NCI-H460 (cell line): Measurements from ENCODE around the gene CEBPG. TPM values are rescaled to one million over a fixed set of nuclear protein-coding genes. Genes with fewer than 3 reads are reported as not detected.

Source experiments
- DNase-seq: peaks from one replicate; pipeline ENCODE4 v3.0.0-alpha.2; 2016; ENCODE audit warnings: low read depth; ENCODE audit errors: extremely low read depth
- total RNA-seq: library from RNA; depleted of rRNA; stranded (reverse); fragments of >200 nt; shearing (Covaris generic); gene quantifications from 2 replicates; pipeline ENCODE4 v1.2.3, GENCODE V29; 2014

The CEBPG gene
- total RNA-seq, 1 experiment from 2014 or later, result 89.1 TPM

DNA sequence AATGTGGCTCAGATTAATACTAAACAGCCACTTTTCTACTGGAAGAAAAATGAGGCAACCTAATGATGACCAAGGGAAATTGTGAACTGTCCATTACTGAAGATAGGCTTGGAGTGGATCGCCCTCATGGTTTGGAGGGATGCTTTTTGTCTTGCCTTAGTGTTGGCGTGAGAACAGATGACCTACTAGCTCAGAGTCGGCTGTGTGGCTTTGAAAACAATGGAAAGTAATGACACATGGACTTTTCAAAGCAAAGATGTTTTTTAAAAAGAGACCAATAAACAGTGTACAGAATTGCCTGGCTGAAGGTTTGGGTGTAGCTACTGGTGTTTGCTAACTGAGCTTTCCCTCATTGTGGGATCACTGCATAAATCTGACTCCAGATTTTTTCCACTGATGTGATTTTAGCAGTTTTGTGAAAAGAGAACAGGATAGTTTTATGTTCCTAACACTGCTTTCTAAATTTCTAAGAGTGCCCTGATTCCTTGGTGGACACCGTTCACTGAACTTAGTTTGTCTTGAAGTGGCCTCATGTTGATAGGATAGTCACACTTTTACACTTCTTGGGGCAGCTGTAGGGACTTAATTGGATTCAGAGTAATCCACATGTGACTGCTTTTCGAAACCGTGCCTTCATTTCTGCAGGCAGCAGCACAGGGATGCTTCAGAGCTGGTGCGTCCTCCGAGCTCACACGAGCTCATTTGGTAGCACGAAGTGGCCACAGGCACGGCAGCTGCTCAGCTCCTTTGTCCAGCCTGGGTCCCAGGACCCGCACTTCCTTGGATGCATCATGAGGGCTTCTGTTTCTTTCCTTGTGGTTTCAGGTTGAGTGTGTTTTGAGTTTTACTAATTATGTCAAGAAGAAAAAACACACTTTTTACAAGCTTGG is 4.3 kb downstream of the CEBPG start:
- DNase-seq, result no peak

DNA sequence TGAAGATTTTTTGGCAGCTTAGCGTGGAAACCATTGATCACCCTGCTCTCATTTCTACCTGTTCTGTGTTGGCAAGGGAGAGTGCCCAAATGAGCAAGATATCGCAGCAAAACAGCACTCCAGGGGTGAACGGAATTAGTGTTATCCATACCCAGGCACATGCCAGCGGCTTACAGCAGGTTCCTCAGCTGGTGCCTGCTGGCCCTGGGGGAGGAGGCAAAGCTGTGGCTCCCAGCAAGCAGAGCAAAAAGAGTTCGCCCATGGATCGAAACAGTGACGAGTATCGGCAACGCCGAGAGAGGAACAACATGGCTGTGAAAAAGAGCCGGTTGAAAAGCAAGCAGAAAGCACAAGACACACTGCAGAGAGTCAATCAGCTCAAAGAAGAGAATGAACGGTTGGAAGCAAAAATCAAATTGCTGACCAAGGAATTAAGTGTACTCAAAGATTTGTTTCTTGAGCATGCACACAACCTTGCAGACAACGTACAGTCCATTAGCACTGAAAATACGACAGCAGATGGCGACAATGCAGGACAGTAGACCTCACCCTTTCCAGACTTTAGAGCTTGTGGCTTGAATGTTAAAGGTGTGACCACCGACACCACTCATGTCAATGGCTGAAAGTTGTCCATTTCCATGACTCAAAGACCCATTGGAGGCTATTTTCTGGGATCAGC is 5.8 kb downstream of the CEBPG start:
- DNase-seq, result no peak

DNA sequence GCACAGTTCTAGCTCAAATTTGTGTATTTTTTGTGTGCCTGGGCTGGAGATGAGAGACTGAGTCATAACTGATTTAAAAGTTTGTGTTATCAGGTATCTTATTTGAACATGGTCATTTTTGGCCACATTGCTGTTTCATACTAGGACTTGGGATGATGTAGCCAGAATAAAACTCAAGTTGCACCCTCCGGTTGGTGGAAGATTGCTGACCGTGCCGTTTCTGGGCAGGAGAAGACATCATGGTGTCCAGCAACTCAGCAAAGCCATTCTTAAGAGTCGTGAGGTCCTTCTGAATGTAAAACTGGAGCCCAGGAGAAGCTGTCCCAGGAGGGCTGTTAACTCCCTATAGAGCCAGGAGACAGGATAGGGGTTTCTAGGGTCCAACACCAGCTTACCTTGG is 7.6 kb downstream of the CEBPG start:
- no peak for DNase-seq

DNA sequence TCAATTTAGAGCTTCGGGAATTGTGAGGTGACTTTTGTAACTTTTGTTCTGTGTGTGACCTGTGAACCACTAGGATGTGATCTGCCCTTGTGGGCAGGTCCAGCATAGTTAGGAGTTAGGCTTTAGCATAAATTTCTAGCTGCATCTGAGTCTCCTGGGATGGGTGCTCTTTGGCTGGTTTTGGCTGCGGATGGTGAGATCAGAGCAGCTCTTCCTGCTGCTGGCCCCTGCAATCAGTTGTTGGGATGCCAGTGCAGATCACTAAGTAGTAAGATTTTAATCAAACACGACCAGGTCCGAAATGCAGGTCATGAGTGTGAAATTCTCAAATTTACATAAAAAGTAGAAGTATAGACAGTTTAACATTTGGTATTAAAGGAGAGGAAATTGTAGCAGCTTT is 8.5 kb downstream of the CEBPG start:
- DNase-seq, result no peak

DNA sequence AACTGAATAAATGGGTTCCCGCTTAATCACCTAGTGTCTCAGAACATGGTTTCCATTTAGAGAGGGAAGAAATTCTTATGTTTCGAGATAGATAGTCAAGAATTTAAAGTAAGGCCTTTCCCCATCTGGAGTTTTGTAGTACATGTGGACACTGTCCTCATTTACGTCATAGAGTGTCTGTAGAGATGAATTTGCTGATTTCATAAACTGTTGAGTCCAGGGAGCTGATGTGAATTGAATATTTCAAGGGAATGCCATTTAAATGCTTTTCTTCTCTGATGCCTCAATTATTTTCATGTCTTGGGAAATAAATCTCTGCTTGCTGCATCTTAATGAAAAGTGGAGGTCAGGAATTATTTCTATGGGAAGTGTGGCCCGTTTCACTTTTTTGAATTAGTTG is 9.5 kb downstream of the CEBPG start:
- no peak for DNase-seq

DNA sequence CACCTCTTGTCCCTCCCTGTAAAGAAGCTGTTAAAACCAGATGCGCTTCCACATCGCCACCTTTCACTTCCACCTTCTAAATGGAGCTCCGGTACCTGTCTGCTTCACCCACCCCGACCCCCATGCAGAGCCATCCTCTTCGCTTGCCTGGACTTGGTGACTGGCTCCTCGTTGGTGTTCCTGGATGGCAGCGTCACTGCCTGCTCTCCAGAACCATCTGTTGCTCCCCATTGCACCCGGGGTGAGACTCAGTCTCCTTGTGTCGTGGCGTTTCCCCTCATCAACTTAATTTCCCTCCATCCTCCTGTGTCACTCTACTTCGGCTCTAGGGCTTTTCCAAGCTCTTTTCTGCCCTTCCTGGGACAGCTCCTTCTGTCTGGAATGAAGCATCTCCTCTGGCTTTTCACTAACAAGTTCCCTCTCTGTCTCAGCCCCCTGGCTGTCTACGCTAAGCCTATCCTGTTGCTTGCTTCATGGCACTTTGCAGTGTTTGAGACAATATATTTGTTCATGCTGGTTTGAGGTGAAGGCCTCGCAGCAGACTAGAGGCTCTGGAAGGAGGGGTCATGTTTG is 10.3 kb downstream of the CEBPG start:
- DNase-seq, result no peak

DNA sequence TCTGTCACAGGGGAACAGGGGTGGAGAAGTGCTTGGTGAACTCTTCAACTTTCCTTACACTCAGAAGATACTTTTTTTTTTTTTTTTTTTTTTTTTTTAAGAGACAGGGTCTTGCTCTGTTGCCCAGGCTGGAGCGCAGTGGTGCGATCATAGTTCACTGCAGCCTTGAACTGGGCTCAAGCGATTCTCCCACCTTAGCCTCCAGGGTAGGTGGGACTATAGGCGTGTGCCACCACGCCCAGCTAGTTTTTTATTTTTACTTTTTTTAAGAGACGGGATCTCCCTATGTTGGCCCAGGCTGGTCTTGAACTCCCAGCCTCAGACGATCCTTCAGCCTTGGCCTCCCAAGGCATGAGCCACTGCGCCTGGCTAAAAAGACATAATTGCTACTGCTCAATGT is 11.5 kb downstream of the CEBPG start:
- no peak for DNase-seq

DNA sequence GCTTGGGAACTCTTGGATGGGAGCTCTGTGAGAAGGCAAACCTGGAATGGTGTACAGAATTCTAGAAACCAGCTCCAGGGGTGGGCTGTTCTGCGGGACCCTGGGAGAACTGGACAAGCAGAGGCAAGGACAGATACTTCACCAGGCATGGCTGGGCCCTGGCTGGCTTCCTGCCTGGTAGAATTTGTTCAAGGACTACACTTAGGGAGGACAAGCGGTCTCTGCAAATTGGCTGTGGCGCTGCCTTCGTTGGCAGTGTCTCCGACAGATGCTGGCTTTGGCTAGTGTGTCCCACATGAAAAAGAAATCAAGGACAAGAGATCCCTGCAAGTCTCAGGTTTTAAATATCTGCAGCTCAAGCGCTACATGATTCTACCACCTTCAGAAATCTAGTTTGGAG is 12.4 kb downstream of the CEBPG start:
- DNase-seq, result no peak

DNA sequence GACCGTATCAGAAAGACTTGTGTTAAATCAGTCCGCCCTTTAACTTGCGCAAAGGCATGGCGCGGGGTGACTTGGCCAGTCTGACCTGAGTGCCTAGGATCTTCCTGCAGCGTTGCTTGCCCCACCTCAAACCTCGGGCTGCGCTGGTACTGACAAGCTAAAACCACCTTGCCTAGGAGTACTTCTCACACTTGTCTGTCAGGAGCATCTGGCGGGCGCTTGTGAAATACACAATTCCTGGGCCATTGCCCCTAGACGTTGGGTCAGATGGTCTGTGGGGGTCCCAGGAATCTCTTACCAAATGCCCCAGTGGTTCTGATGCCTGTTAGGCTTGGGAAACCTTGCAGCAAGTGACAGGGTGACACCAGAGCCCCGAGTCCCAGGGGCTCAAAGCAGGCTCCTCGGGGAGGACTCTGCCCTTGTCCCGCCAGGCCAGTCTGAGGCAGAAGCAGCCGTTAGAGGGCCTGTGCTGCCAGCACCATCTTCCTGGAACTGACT is 12.9 kb downstream of the CEBPG start:
- DNase-seq, result no peak

DNA sequence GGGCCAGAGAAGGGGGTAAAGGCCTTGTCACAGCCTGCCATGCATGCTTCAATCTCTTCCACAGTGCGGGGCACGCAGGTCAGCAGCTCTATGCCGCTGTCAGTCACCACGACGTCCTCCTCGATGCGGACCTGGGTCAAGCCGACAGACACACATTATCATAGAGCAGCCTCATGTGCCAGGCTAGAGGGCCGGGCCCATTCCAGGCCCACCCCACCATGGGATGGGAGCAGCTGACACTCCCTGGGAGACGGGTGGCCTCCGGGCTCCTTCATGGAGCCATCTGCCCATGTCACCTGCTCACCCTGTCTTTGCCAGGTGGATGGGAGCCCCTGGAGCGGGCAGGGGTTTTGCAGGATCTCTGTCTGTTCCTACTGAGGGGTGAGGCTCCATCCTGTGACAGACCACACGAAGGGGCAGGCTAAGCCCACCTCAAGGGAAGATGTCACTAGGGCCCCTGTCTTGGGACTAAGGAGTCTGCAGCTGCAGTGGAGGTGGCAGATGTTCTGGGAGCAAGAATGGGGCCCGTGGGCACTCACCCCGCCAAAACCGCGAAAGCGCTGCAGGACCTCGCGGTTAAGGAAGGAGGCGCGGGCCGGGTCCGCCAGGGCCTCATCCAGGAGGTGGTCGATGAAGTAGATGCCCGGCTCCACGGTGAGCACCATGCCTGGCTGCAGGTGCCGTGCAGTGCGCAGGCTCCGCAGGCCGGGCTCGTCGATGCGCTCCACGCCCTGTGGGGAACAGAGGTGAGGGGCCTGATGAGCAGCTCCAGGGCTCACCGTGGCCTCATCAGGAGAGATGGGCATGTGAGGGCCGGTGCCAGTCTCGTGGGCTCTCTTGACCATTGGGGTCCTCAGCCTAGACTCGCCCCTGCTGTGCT is 14.1 kb downstream of the CEBPG start:
- DNase-seq, result no peak

DNA sequence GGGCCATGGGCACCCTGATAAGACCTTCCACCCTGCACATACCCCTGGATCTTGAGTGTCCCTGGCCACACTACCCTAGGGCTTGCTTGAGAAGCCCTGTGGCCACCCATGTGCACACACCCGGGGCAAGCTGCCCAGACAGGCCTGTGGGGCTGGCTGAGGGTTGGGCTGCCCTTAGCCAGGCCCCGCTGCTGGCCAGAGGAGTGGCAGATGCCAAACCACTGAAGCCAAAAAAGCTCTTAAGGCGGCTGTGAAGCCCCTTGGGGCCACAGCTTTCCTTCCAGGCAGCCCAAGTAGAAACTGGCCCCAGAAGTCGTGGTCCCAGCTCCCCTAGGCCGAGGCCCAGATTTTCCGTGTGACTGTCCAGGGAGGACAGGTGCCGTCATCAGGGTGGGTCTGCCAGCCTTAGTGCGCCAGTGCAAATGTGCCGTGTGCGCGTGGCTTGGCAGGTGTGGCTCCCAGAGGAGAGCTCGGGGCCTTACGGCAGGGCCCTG is 14.8 kb downstream of the CEBPG start:
- no peak for DNase-seq

DNA sequence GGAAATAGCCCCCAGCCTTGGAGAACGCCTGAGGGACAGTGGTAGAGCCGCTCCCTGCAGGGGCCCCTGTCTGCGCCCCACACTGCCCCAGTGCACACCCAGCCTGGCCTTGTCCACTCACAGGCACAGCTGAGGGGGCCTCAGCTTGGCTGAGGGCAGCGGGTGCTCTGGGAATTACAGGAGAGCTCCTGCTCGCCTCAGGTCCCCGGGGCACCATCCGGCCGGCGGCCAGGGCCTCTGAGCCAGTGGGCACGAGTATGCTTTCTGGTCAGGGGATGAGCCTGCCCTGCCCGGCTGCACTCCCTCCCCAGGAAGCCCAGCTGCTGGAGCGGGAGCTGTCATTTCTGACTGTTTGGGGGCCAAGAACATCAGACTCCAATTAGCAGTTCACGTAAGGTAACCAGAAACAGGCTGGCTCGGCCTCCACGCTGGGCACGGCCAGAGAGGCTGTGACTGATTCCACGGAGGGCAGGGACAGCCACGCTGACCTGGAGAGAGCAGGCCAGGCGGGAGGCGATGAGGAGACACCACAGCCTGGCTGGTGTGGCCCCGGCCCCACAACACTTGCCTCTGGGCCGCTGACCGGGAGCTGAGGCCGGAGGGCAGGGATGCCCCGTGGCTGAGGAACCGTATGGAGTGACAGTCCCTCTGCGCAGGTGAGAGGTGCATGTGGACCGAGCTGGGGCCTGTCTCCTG is 15.4 kb downstream of the CEBPG start:
- DNase-seq, result no peak

DNA sequence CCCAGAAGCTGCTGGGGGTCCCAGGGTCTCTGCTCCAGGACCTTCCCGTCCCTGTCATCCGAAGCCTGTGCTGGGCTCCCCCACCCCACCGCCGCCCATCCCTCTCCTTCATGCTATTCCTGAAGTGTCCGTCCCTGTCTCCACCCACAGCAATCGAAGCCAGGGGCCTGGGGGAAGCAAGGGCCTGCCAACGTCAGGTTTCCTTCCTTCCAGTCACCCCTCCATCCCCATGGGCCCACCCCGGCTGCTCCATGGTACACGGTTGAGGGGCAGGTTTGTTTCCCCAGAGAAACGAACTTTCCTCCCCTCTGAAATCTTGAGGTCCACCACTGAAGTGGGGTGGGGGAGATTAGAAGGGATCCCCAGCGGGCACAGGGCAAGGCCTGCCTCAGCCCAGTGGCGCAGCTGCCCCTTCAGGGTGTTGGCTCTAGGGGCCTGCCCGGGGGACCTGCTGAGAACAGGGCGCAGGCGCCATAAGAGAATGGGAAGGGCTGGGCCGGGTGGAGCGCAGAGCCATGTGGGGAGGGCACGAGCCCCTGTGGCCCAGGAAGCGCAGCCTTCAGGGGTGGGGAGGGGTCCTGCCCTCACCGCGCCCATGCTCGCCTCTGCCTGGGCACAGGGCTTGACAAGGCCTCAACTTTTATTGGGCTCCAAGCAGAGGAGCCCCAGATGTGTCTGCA is 16.1 kb downstream of the CEBPG start:
- DNase-seq, result no peak

DNA sequence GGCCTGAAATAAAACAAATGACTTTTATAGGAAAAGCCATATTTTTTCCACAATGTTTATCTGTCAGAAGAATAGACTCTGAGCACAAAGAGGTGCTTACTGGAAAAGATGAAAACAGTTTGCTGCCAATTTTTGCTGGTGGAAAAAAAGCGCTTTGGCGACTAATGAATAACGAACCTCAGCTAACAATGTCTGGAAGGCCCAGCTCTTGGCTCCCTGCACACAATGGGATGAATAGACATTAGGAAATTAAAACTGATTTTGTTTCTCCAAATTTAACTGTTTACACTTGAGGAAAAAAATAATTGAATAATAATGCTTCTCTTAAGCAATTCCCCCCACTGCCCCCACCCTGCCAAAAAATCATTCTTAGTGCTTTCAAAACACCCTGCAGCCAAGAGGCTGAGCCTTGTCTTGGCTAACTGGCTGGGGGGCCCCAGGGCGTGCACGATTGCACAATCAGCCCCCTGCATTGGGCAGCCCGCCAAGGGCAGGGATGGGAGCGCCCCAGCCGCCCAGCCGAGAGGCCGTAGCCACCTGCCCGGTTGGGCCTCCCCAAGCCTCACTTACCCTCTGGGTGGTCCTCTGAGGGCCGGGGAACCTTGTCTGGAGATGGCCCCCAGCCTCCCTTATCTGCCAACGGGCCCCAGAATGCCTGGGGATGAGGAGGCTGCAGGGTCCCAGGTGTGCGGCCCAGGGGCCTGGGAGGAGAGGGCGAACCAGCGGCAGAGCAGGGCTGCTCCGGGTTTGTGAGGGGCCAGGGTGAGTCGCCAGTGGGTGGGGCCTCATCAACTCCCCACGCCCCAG is 16.8 kb downstream of the CEBPG start:
- DNase-seq, result no peak

DNA sequence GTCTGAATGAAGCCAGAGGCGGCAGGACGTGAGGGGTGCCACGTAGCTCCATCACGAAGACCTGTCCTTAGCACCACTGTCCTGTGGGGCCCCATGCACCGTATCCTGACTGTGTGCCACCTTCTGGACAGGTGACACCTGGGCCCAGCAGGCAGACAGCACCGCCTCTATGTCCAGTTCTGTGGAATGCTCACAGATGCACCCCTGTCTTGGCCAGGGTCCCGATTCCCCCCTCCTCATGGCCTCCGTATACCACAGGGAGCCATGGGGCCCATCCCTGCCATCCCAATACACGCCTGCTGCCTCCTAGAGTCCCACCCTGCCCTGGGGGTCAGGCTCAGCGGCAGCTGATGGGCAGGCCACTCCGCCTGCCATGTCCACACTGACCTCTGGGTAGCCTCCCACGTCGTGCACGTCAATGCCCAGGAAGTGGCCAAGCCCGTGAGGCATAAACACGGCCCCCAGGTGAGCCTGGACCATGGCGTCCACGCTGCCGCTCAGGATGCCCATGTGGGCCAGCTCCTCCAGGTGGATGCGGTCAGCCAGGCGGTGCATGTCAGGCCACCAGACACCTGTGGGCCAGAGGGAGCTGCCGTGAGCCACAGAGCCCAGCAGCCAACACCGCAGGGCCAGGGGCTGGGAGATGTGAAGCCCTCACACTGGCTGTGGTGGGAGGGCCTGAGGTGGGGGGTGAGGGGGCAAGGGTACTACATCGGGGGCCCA is 17.6 kb downstream of the CEBPG start:
- DNase-seq, result no peak

DNA sequence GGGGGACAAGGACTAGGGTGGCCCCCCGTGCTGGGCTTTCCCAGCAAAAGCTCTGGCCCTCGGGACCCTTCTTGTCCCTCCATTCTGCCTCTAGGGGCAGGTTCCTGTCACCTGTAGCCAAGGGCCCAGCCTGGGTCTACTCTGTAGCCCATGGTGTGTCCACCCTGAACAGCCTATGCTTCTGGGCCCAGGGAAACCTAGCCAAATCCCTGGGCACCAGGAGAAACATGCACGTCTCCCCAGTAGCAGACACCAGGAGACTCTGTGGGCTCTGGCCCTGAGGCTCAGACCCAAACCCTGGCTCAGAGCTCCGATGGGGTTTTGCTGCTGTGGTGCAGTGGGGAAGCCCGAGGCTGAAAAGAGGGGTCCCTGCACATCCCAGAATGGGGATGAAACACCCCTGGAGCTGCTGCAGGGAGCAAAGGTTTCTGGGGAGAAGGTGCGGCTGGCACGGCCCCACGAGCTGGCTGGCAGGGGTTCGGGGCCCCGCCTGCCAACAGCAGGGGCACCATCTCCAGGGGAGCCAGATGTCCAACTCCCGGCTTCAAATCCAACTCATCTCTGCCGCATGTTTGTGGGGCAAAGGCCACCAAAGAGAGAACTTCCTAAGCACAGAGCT is 18.2 kb downstream of the CEBPG start:
- no peak for DNase-seq
